OCI-LY7 (cell line): Measurements from ENCODE around the gene DDX52. TPM values are rescaled to one million over a fixed set of nuclear protein-coding genes. Genes with fewer than 3 reads are reported as not detected.

Experiments
- BruUV-seq: library from RNA; stranded (reverse); fragments of 400-500 nt; replicated peaks from 2 replicates; lab custom pipeline; 2021; lab: Mats Ljungman, UMichigan
- CTCF ChIA-PET: fragments of 300-600 bp; sonication (Branson Sonifier 250); formaldehyde crosslinking; loops from one replicate; lab custom pipeline; 2022; ENCODE audit warnings: antibody characterized with exemption; ENCODE audit not compliant: unreplicated experiment; lab: Charles Lee
- POLR2A ChIA-PET: fragments of 300-600 bp; sonication (Branson Sonifier 250); formaldehyde crosslinking; loops from one replicate; lab custom pipeline; 2022; ENCODE audit warnings: antibody characterized with exemption; lab: Charles Lee
- DNase-seq: peaks from one replicate; pipeline ENCODE4 v3.0.0-alpha.2; 2015; ENCODE audit warnings: low spot score
- H2AFZ ChIP-seq: fragments of 200-600 bp; sonication (generic), shearing (Covaris generic); 2 replicates; pipeline ENCODE4 v1.6.1; 2014; ENCODE audit warnings: mild to moderate bottlenecking, antibody characterized with exemption, low read length, moderate library complexity
- H3K27ac ChIP-seq: fragments of 200-600 bp; sonication (generic); 2 replicates; pipeline ENCODE4 v1.5.1; 2014; ENCODE audit warnings: mixed run types, low read depth, mild to moderate bottlenecking, moderate library complexity, low read length, inconsistent platforms; ENCODE audit not compliant: poor library complexity, severe bottlenecking
- H3K36me3 ChIP-seq: fragments of 200-600 bp; sonication (generic); 2 replicates; pipeline ENCODE4 v1.6.1; 2014; ENCODE audit warnings: mild to moderate bottlenecking, antibody characterized with exemption, low read length, moderate library complexity, mixed read lengths; ENCODE audit not compliant: insufficient read depth
- H3K4me1 ChIP-seq: fragments of 200-600 bp; sonication (generic); 2 replicates; pipeline ENCODE4 v1.5.1; 2014; ENCODE audit warnings: mild to moderate bottlenecking, low read length; ENCODE audit not compliant: insufficient read depth, poor library complexity, severe bottlenecking
- H3K4me2 ChIP-seq: fragments of 200-600 bp; sonication (generic); 2 replicates; pipeline ENCODE4 v1.6.1; 2014; ENCODE audit warnings: mild to moderate bottlenecking, low read length
- H3K4me3 ChIP-seq: fragments of 200-600 bp; sonication (generic); 2 replicates; pipeline ENCODE4 v1.5.1; 2014; ENCODE audit warnings: mild to moderate bottlenecking, low read depth, low read length; ENCODE audit not compliant: poor library complexity, severe bottlenecking
- H3K79me2 ChIP-seq: fragments of 200-600 bp; sonication (generic); 2 replicates; pipeline ENCODE4 v1.6.1; 2016; ENCODE audit warnings: low read depth, mild to moderate bottlenecking, low read length, moderate library complexity, mixed read lengths; ENCODE audit not compliant: insufficient read depth
- H3K9me2 ChIP-seq: fragments of 200-600 bp; sonication (generic); 2 replicates; pipeline ENCODE4 v1.6.1; 2016; ENCODE audit warnings: mild to moderate bottlenecking, low read length, mixed read lengths; ENCODE audit not compliant: insufficient read depth
- H3K9me3 ChIP-seq: fragments of 200-600 bp; sonication (generic); 2 replicates; pipeline ENCODE4 v1.6.1; 2014; ENCODE audit warnings: mild to moderate bottlenecking, mixed run types, low read length, mixed read lengths
- H4K20me1 ChIP-seq: fragments of 200-600 bp; sonication (generic); 2 replicates; pipeline ENCODE4 v1.6.1; 2014; ENCODE audit warnings: mild to moderate bottlenecking, antibody characterized with exemption, low read length, moderate library complexity, mixed read lengths; ENCODE audit not compliant: insufficient read depth
- CTCF ChIP-seq: fragments of 200-600 bp; sonication (generic); conservative IDR thresholded peaks from 2 replicates; pipeline ENCODE4 v1.5.1; 2014; ENCODE audit warnings: mild to moderate bottlenecking, antibody characterized with exemption, low read length, moderate library complexity, mixed read lengths
- EZH2phosphoT487 ChIP-seq: fragments of 200-600 bp; sonication (generic); IDR thresholded peaks from 2 replicates; pipeline ENCODE4 v1.6.1; 2018; ENCODE audit warnings: low read depth, borderline replicate concordance, mild to moderate bottlenecking, mixed run types, antibody characterized with exemption, low read length, moderate library complexity, mixed read lengths
- intact Hi-C: fragments of 100-400 bp; cut with micrococcal nuclease; formaldehyde crosslinking; loops from one replicate; pipeline ENCODE4 v1.10.0; 2022; ENCODE audit not compliant: unreplicated experiment
- total RNA-seq, 2 experiments: library from RNA; depleted of rRNA in 1 of 2; stranded (reverse); fragments of >200 nt in 1 of 2; shearing (Covaris generic) in 1 of 2; gene quantifications; 2 replicates each; pipeline ENCODE4 v1.2.3, GENCODE V29; 2014 to 2022

DDX52 gene
- total RNA-seq, 2 experiments from 2014 or later = 18.1 to 35.2 TPM

GRCh38 chr17:37678036-37678435 is 34.8 kb upstream of the DDX52 start:
- Histone ChIP-seq H4K20me1 (no peaks in the 10 kb centered on the region), H3K4me2 (no peak overlapping the region), H3K36me3 (no peaks in the 10 kb centered on the region), H3K4me3 (no peak overlapping the region), H2AFZ (no peak overlapping the region), H3K9me3 (no peaks in the 10 kb centered on the region), H3K9me2 (no peaks in the 10 kb centered on the region), H3K4me1 (no peaks in the 10 kb centered on the region), H3K79me2 (no peaks in the 10 kb centered on the region), H3K27ac (no peak overlapping the region)
- CTCF ChIA-PET = no interaction called here
- BruUV-seq = no TSS peak
- intact Hi-C loops = no loop called here
- TF ChIP-seq EZH2phosphoT487 = no peak
- TF ChIP-seq CTCF = no peak
- no peak for DNase-seq
- POLR2A ChIA-PET = no interaction called here

DNA sequence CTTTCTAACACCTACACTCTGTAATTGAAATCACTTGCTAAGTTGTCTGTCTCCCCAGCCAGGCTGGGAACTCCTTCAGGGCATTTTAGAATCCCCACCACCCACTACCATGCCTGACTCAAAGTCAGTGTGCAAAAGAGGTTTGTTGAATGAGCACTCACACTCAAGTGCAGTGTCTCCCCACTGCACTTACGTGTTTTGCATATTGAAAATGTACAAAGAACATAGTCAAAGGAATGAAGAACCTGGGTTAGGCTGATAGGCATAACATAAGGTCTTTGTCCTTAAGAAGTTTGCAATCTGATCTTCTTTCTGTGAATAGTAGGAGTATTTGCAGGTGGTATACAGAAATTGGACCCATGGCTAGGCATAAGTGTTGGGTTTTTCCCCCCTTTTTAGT is 33.8 kb upstream of the DDX52 start:
- Histone ChIP-seq H3K4me2 (no peak overlapping the region), H2AFZ (no peak overlapping the region), H3K9me3 (no peaks in the 10 kb centered on the region), H3K4me3 (no peak overlapping the region), H4K20me1 (no peaks in the 10 kb centered on the region), H3K36me3 (no peaks in the 10 kb centered on the region), H3K79me2 (no peaks in the 10 kb centered on the region), H3K4me1 (no peaks in the 10 kb centered on the region), H3K27ac (no peak overlapping the region), H3K9me2 (no peaks in the 10 kb centered on the region)
- CTCF ChIA-PET = no interaction called here
- POLR2A ChIA-PET = no interaction called here
- intact Hi-C loops = no loop called here
- TF ChIP-seq EZH2phosphoT487 = no peak
- TF ChIP-seq CTCF = no peak
- DNase-seq = no peak
- BruUV-seq = no TSS peak

DNA sequence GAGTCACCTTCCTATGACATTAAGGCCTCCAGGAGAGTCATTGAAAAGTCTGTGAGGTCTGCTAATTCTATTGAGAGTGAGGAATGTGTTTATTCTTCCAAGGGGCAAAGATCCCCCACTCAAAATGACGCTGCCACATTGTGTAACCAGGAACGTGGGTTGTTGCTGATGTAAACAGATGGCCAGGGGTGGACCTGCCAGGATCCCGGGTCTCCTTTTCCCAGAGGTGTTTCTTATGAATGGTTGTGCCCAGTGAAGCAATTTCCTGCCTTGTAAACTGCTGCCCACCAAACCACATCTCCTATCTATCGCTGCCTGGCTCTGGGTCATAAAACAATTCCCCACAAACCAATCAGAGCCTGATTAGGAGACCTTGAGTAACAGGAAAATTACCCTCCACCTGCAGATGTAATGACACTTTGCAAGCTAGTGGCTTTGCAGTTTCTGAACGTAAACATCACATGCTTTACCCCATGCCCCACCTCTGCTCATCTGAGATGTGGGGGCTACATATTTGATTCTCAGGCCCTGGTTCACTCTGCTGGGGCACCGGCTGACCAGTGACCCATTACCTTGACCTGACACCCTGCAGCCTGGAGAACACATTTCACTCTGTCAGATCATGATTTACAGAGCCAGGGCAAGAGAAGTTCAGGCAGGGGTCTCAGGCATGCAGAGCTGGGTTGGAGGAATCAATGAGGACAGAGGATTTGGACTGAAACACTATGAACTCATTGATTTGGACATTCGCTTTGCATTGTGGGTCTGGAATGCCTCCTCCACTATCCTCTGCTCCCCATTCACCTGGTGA is 33.1 kb upstream of the DDX52 start:
- TF ChIP-seq EZH2phosphoT487 (no peak), CTCF (no peak)
- no peaks in the 10 kb centered on the region for H3K36me3 ChIP-seq
- H3K4me2 ChIP-seq = no peak overlapping the region
- peak; percentile 4 for DNase-seq
- no peak overlapping the region for H3K27ac ChIP-seq
- intact Hi-C loops = no loop called here
- CTCF ChIA-PET = no interaction called here
- H3K9me2 ChIP-seq = no peaks in the 10 kb centered on the region
- no peaks in the 10 kb centered on the region for H3K4me1 ChIP-seq
- BruUV-seq = no TSS peak
- H4K20me1 ChIP-seq = no peaks in the 10 kb centered on the region
- H2AFZ ChIP-seq = no peak overlapping the region
- no peaks in the 10 kb centered on the region for H3K9me3 ChIP-seq
- POLR2A ChIA-PET = no interaction called here
- no peaks in the 10 kb centered on the region for H3K79me2 ChIP-seq
- H3K4me3 ChIP-seq = no peak overlapping the region
